DND-41 (cell line): ENCODE data around the gene SCN7A.
A peak's percentile ranks its signal among the peaks of the same experiment; 100 is the strongest.

Experiments used
- CTCF ChIP-seq: IDR thresholded peaks from 2 replicates; pipeline ENCODE4 v1.5.1; 2012; ENCODE audit warnings: borderline replicate concordance, low read length, moderate library complexity, mild to moderate bottlenecking; ENCODE audit not compliant: poor library complexity, severe bottlenecking; ENCODE audit errors: extremely low read depth
- EZH2 ChIP-seq: IDR thresholded peaks from 3 replicates; pipeline ENCODE4 v1.6.1; 2012; ENCODE audit warnings: borderline replicate concordance, low read depth, mild to moderate bottlenecking, moderate library complexity, low read length, inconsistent platforms; ENCODE audit not compliant: severe bottlenecking

GRCh38 chr2:166361351-166362153 is 132.5 kb downstream of the SCN7A start:
- TF ChIP-seq CTCF (peak; percentile 52), EZH2 (no peak)
